PC-9 (cell line): ENCODE data around the gene VAV3.
"Not testable (repeated sequence)": the region's sequence is repeated elsewhere in the genome, so short reads cannot be mapped to it uniquely, and the experiment has no call there.

Source experiments
- CTCF ChIP-seq: fragments of 200-600 bp; sonication (generic); conservative IDR thresholded peaks from 2 replicates; pipeline ENCODE4 v1.6.1; 2017; ENCODE audit warnings: mixed run types, antibody characterized with exemption, mild to moderate bottlenecking, moderate library complexity
- EZH2 ChIP-seq: fragments of 200-600 bp; sonication (generic); IDR thresholded peaks from 2 replicates; pipeline ENCODE4 v1.8.0; 2017; ENCODE audit warnings: antibody characterized with exemption, low read depth

- not testable (repeated sequence) for TF ChIP-seq CTCF, EZH2
These were observed 231.6 kb downstream of the VAV3 start for GRCh38 chr1:107733401-107733800.
